Measurements from ENCODE around the gene FILIP1L. TPM values are rescaled to one million over a fixed set of nuclear protein-coding genes. Genes with fewer than 3 reads are reported as not detected.
A peak's percentile ranks its signal among the peaks of the same experiment; 100 is the strongest.

FILIP1L gene
- total and polyA plus RNA-seq, 7 donors: 9.2 to 274 (median 78.5) TPM

DNA sequence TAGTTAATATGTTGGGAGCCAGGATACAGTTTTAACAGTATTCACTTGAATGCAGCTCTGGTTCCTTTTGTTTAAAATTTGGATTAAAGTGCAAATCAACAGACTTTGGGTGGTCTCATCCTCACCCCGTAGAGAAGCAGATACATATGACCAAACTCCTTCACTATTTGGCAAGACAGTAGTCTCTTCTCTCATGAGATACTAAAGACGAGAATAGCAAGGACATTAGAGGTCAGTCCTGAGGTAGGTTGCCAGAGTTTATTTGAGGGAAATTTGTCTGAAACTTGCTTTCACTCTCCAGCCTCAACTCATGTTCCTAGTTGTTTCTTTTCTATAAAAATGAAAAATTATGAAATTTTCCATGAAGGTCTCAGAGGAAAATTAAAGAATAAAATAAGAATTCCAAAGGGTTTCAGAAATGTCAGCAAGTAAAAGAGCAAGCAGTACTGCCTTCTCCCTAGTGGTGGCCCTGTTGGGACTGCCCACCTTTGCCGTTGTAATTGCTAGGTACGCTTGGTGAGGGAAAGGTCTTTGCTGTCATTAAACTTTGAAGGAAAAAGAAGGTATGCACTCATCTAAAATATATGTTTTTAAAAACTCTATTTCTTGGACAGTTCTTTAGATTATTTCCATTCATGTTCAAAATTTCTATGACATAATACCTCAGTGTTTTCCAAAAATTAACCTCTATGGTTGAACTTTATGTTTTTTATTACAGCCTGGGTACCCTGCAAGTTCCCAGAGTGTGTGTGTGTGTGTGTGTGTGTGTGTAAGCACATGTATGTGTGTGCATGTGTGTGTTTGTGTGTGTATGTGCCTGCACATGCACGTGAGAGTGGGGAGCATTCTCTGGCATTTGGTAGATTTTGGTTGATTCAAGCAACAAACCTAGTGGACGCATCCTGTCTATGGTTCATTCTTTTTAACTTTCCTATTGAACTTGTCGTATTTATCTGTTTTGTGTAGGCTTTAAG lies 185.2 kb downstream of the FILIP1L start:
- intact Hi-C loops (cut with DNase I): no loop called here
- no peak for DNase-seq
- Histone ChIP-seq H3K9me3 (no peaks in the 10 kb centered on the region), H3K4me1 (peaks cover 41% of the 10 kb centered on the region), H3K27ac (peak overlapping the region; percentile 50), H3K36me3 (ENCODE audit: insufficient read depth in 1 of 2, low read depth in 1 of 2) (peaks cover 0 to 25% of the 10 kb centered on the region in 2 donors), H3K27me3 (ENCODE audit: insufficient read depth in 3 of 3, low read length in 2 of 3) (no peaks in the 10 kb centered on the region), H3K4me3 (no peak overlapping the region)
- ATAC-seq: peak; percentile 47 to 73 (median 52)
- TF ChIP-seq, protein P1, sequence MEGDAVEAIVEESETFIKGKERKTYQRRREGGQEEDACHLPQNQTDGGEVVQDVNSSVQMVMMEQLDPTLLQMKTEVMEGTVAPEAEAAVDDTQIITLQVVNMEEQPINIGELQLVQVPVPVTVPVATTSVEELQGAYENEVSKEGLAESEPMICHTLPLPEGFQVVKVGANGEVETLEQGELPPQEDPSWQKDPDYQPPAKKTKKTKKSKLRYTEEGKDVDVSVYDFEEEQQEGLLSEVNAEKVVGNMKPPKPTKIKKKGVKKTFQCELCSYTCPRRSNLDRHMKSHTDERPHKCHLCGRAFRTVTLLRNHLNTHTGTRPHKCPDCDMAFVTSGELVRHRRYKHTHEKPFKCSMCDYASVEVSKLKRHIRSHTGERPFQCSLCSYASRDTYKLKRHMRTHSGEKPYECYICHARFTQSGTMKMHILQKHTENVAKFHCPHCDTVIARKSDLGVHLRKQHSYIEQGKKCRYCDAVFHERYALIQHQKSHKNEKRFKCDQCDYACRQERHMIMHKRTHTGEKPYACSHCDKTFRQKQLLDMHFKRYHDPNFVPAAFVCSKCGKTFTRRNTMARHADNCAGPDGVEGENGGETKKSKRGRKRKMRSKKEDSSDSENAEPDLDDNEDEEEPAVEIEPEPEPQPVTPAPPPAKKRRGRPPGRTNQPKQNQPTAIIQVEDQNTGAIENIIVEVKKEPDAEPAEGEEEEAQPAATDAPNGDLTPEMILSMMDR (IDR thresholded peaks at IDR 0.05): peak; percentile 33
- 48 to 55% (median 49%) methylated on average over 7 of the region's 7 CpGs for WGBS, 3 donors

- Histone ChIP-seq H3K27me3 (ENCODE audit: insufficient read depth in 3 of 3, low read length in 2 of 3) (no peaks in the 10 kb centered on the region), H3K27ac (peak overlapping the region; percentile 50), H3K4me3 (no peak overlapping the region), H3K9me3 (no peaks in the 10 kb centered on the region), H3K36me3 (ENCODE audit: insufficient read depth in 1 of 2, low read depth in 1 of 2) (peaks cover 0 to 36% of the 10 kb centered on the region in 2 donors), H3K4me1 (peaks cover 41% of the 10 kb centered on the region)
- WGBS, 3 donors: 61 to 78% (median 65%) methylated on average over 7 of the region's 7 CpGs
- TF ChIP-seq, protein P1 (IDR thresholded peaks at IDR 0.05): no peak
- intact Hi-C loops (cut with DNase I): no loop called here
- ATAC-seq: no peak
- DNase-seq: no peak
Observed at GRCh38 chr3:99927671-99928457, 186.4 kb downstream of the FILIP1L start.

- H3K36me3 ChIP-seq (ENCODE audit: insufficient read depth in 1 of 2, low read depth in 1 of 2): peaks cover 0 to 36% of the 10 kb centered on the region in 2 donors
- 26 to 48% (median 28%) methylated on average over 4 of the region's 4 CpGs for WGBS, 3 donors
- H3K4me1 ChIP-seq: peaks cover 51% of the 10 kb centered on the region
- no peaks in the 10 kb centered on the region for H3K27me3 ChIP-seq (ENCODE audit: insufficient read depth in 3 of 3, low read length in 2 of 3)
- no peak for DNase-seq
- H3K9me3 ChIP-seq: no peaks in the 10 kb centered on the region
- peak in 3 of 4 donors; percentile 34 to 43 (median 37) for ATAC-seq
- intact Hi-C loops (cut with DNase I): no loop called here
- H3K4me3 ChIP-seq: no peak overlapping the region
- peak overlapping the region; percentile 61 for H3K27ac ChIP-seq
- TF ChIP-seq, protein P1 (IDR thresholded peaks at IDR 0.05): no peak
Observed at GRCh38 chr3:99925584-99926230, 188.6 kb downstream of the FILIP1L start.

DNA sequence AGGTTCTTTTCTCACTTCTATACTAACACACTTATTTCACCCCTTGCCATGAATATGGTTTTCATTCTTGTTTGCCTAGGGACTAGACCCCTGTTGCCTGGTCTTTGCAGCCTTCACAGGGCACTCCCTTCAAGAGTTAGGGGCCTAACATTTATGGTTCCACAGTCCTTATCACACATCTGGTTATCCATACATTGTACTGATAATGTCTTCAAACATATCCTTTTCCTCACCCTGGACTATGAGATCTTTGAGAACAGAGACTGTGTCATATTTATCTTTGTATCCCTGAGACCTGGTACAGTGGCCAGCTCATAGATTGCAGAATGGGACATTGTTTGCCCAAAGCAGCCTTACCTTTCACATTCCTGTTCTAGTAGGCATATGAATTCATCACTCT lies 190.4 kb downstream of the FILIP1L start:
- ATAC-seq: no peak
- intact Hi-C loops (cut with DNase I): no loop called here
- Histone ChIP-seq H3K4me1 (peaks cover 50% of the 10 kb centered on the region), H3K9me3 (no peaks in the 10 kb centered on the region), H3K27ac (peak overlapping the region; percentile 85), H3K4me3 (no peak overlapping the region), H3K36me3 (ENCODE audit: insufficient read depth in 1 of 2, low read depth in 1 of 2) (peaks cover 0 to 36% of the 10 kb centered on the region in 2 donors), H3K27me3 (ENCODE audit: insufficient read depth in 3 of 3, low read length in 2 of 3) (no peaks in the 10 kb centered on the region)
- TF ChIP-seq, protein P1 (IDR thresholded peaks at IDR 0.05): no peak
- no peak for DNase-seq
